Measurements from ENCODE around the gene CHRNB4.

CHRNB4 gene

GRCh38 chr15:78628227-78628626 is 12.8 kb downstream of the CHRNB4 start:
- in situ Hi-C loops (cut with HindIII; ENCODE audit: low sequenced_read_pairs): no loop called here
- no peak for DNase-seq (ENCODE audit: low read depth, low spot score)
- TF ChIP-seq CTCF (IDR thresholded peaks at IDR 0.05; ENCODE audit: low read depth, low read length): no peak
- H3K4me3 ChIP-seq (ENCODE audit: low read depth, low read length): no peak overlapping the region

GRCh38 chr15:78627348-78627747 is 13.7 kb downstream of the CHRNB4 start:
- no peak for DNase-seq (ENCODE audit: low read depth, low spot score)
- TF ChIP-seq CTCF (IDR thresholded peaks at IDR 0.05; ENCODE audit: low read depth, low read length): no peak
- in situ Hi-C loops (cut with HindIII; ENCODE audit: low sequenced_read_pairs): no loop called here

GRCh38 chr15:78626381-78626995 is 14.5 kb downstream of the CHRNB4 start:
- no peak for TF ChIP-seq CTCF (IDR thresholded peaks at IDR 0.05; ENCODE audit: low read depth, low read length)
- no peak for DNase-seq (ENCODE audit: low read depth, low spot score)
- H3K4me3 ChIP-seq (ENCODE audit: low read depth, low read length): no peak overlapping the region
- in situ Hi-C loops (cut with HindIII; ENCODE audit: low sequenced_read_pairs): no loop called here

More at GRCh38 chr15:78627348-78627747, 13.7 kb downstream of the CHRNB4 start:
- H3K4me3 ChIP-seq (ENCODE audit: low read depth, low read length): no peak overlapping the region

GRCh38 chr15:78625606-78626280 is 15.3 kb downstream of the CHRNB4 start:
- DNase-seq (ENCODE audit: low read depth, low spot score): no peak
- in situ Hi-C loops (cut with HindIII; ENCODE audit: low sequenced_read_pairs): no loop called here
- no peak for TF ChIP-seq CTCF (IDR thresholded peaks at IDR 0.05; ENCODE audit: low read depth, low read length)
- no peak overlapping the region for H3K4me3 ChIP-seq (ENCODE audit: low read depth, low read length)

GRCh38 chr15:78624651-78625590 is 16.1 kb downstream of the CHRNB4 start:
- no peak for DNase-seq (ENCODE audit: low read depth, low spot score)
- in situ Hi-C loops (cut with HindIII; ENCODE audit: low sequenced_read_pairs): no loop called here
- no peak overlapping the region for H3K4me3 ChIP-seq (ENCODE audit: low read depth, low read length)
- TF ChIP-seq CTCF (IDR thresholded peaks at IDR 0.05; ENCODE audit: low read depth, low read length): no peak

- no peak for DNase-seq (ENCODE audit: low read depth, low spot score)
- H3K4me3 ChIP-seq (ENCODE audit: low read depth, low read length): no peak overlapping the region
- no peak for TF ChIP-seq CTCF (IDR thresholded peaks at IDR 0.05; ENCODE audit: low read depth, low read length)
- in situ Hi-C loops (cut with HindIII; ENCODE audit: low sequenced_read_pairs): no loop called here
These were observed 17.1 kb downstream of the CHRNB4 start for GRCh38 chr15:78623786-78624497.
